CD8-positive, alpha-beta memory T cell (primary cell): ENCODE results near the gene IMP4. TPM values are rescaled to one million over a fixed set of nuclear protein-coding genes. Genes with fewer than 3 reads are reported as not detected.

ENCODE experiments used
- CTCF ChIA-PET: fragments of 350-600 bp; sonication (Branson Sonifier 250); formaldehyde crosslinking; loops from one replicate; lab custom pipeline; 2021; ENCODE audit warnings: antibody characterized with exemption; lab: Charles Lee
- POLR2A ChIA-PET: fragments of 350-600 bp; sonication (Branson Sonifier 250); formaldehyde crosslinking; loops from one replicate; lab custom pipeline; 2021; ENCODE audit warnings: antibody characterized with exemption; lab: Charles Lee
- DNase-seq, 5 donors: peaks; one replicate each; pipeline versions ENCODE4 v3.0.0 to v3.0.0-alpha.2; 2020 to 2022; ENCODE audit warnings: mixed read lengths in 1 of 5
- H3K27ac ChIP-seq: one replicate; pipeline ENCODE4 v1.7.0; 2013; ENCODE audit warnings: low read depth, mild to moderate bottlenecking, low read length, moderate library complexity
- H3K27me3 ChIP-seq: 2 replicates; pipeline ENCODE4 v1.7.0; 2013; ENCODE audit warnings: low read length, mild to moderate bottlenecking; ENCODE audit not compliant: insufficient read depth, poor library complexity, severe bottlenecking
- H3K36me3 ChIP-seq: 2 replicates; pipeline ENCODE4 v1.7.0; 2013; ENCODE audit warnings: mild to moderate bottlenecking, low read length, moderate library complexity; ENCODE audit not compliant: insufficient read depth
- H3K4me1 ChIP-seq: 2 replicates; pipeline ENCODE4 v1.7.0; 2013; ENCODE audit warnings: mild to moderate bottlenecking, low read length, moderate library complexity; ENCODE audit not compliant: insufficient read depth
- H3K4me3 ChIP-seq: 2 replicates; pipeline ENCODE4 v1.7.0; 2013; ENCODE audit warnings: mild to moderate bottlenecking, low read length
- H3K9me3 ChIP-seq: 2 replicates; pipeline ENCODE4 v1.7.0; 2013; ENCODE audit warnings: mild to moderate bottlenecking, low read length
- H3K27ac Mint-ChIP-seq, 8 donors: one replicate each; pipeline ENCODE4 v1.8.0; 2020 to 2021; ENCODE audit warnings: mixed read lengths in 8 of 8, mild to moderate bottlenecking in 6 of 8, inconsistent platforms in 3 of 8, moderate library complexity in 3 of 8
- H3K27me3 Mint-ChIP-seq, 2 donors: one replicate each; pipeline ENCODE4 v1.8.0; 2020 to 2021; ENCODE audit warnings: mixed read lengths in 2 of 2, mild to moderate bottlenecking in 1 of 2, moderate library complexity in 1 of 2
- H3K36me3 Mint-ChIP-seq, 3 donors: one replicate each; pipeline ENCODE4 v1.8.0; 2020 to 2021; ENCODE audit warnings: mixed read lengths in 3 of 3, inconsistent platforms in 1 of 3, mild to moderate bottlenecking in 1 of 3
- H3K4me1 Mint-ChIP-seq, 3 donors: one replicate each; pipeline ENCODE4 v1.8.0; 2020 to 2021; ENCODE audit warnings: mixed read lengths in 3 of 3, inconsistent platforms in 1 of 3, mild to moderate bottlenecking in 1 of 3
- H3K4me3 Mint-ChIP-seq, 7 donors: one replicate each; pipeline ENCODE4 v1.8.0; 2020 to 2021; ENCODE audit warnings: mixed read lengths in 7 of 7, mild to moderate bottlenecking in 6 of 7, moderate library complexity in 4 of 7, inconsistent platforms in 2 of 7
- H3K9me3 Mint-ChIP-seq, 5 donors: one replicate each; pipeline ENCODE4 v1.8.0; 2020 to 2022; ENCODE audit warnings: mixed read lengths in 5 of 5, mild to moderate bottlenecking in 3 of 5, moderate library complexity in 2 of 5, inconsistent platforms in 1 of 5
- polyA plus RNA-seq: library from polyadenylated mRNA; unstranded; fragments of 300-500 nt; fragmentation: Illumina TruSeq; gene quantifications from one replicate; pipeline ENCODE4 v1.2.3, GENCODE V29; 2021
- total RNA-seq, 2 experiments: library from RNA; stranded (reverse); gene quantifications; one replicate each; pipeline ENCODE4 v1.2.3, GENCODE V29; 2021

IMP4 gene
- total and polyA plus RNA-seq, 3 experiments from 2014 or later = 86.8 to 239 (median 227) TPM

DNA sequence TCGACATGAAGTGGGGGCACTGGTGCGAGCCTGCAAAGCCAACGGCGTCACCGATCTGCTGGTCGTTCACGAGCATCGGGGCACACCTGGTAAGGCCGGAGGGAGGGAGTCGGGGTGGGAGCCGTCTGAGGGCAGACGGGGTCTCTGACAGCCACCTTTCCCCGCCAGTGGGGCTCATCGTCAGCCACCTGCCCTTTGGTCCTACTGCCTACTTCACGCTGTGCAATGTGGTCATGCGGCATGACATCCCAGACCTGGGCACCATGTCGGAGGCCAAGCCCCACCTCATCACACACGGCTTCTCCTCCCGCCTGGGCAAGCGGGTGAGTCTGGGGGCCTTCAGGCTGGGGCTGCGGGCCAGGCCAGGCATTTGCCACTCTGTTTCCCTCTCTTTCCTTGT lies 2.9 kb downstream of the IMP4 start:
- no peak overlapping the region for H3K27ac ChIP-seq
- no peak overlapping the region for H3K27ac Mint-ChIP-seq
- ChIA-PET POLR2A (no interaction called here), CTCF (interaction anchor here (0.9 kb wide), 1 partner anchor 28 kb away, joined by 3 read pairs; no protein-coding TSS in a partner anchor)
- no peaks in the 10 kb centered on the region for H3K9me3 Mint-ChIP-seq
- no peaks in the 10 kb centered on the region for H3K9me3 ChIP-seq
- no peak overlapping the region for H3K4me3 ChIP-seq
- no peaks in the 10 kb centered on the region for H3K27me3 Mint-ChIP-seq
- peaks cover 9 to 70% (median 17%) of the 10 kb centered on the region in 3 donors for H3K36me3 Mint-ChIP-seq
- no peak for DNase-seq
- no peaks in the 10 kb centered on the region for H3K27me3 ChIP-seq
- H3K4me1 ChIP-seq = peaks cover 23% of the 10 kb centered on the region
- H3K4me1 Mint-ChIP-seq = peaks cover 29 to 45% (median 38%) of the 10 kb centered on the region in 3 donors
- H3K36me3 ChIP-seq = peaks cover 40% of the 10 kb centered on the region
- H3K4me3 Mint-ChIP-seq = peak overlapping the region in 1 of 7 donors; percentile 67

DNA sequence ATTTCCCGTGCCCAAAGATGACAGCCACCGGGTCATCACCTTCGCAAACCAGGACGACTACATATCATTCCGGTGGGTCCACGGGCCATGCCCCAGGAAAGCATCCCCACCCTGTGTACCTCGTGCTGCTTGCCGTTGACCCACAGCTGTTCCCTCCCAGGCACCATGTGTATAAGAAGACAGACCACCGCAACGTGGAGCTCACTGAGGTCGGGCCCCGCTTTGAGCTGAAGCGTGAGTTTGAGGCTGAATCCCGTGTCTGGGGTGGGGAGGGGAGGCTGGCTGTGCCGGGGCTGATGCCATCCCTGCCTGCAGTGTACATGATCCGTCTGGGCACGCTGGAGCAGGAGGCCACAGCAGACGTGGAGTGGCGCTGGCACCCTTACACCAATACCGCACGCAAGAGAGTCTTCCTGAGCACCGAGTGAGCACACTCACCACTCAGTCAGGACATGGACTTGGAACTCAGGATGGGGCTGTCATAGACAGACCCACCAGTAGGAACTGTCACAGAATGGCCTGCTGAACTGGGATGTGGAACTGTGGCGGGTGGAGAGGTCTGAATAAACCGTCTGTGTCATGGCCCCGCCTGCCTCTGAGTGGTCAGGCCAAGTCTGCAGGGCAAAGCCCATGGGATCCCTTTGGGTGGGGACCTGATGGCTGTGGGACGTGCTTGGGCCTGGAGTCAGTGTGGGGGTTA lies 3.5 kb downstream of the IMP4 start:
- peaks cover 9 to 66% (median 17%) of the 10 kb centered on the region in 3 donors for H3K36me3 Mint-ChIP-seq
- H3K27me3 ChIP-seq = no peaks in the 10 kb centered on the region
- no peaks in the 10 kb centered on the region for H3K9me3 ChIP-seq
- H3K4me3 ChIP-seq = no peak overlapping the region
- no peak overlapping the region for H3K27ac Mint-ChIP-seq
- H3K27ac ChIP-seq = no peak overlapping the region
- peak overlapping the region in 1 of 7 donors; percentile 67 for H3K4me3 Mint-ChIP-seq
- no peaks in the 10 kb centered on the region for H3K27me3 Mint-ChIP-seq
- H3K9me3 Mint-ChIP-seq = no peaks in the 10 kb centered on the region
- H3K4me1 ChIP-seq = peaks cover 17% of the 10 kb centered on the region
- CTCF ChIA-PET = interaction anchor here (1.1 to 1.8 kb wide), 2 partner anchors 10 to 27 kb away, joined by 3 to 4 read pairs; partner anchors contain the start of gene PTPN18
- DNase-seq = no peak
- peaks cover 40% of the 10 kb centered on the region for H3K36me3 ChIP-seq
- H3K4me1 Mint-ChIP-seq = peaks cover 26 to 40% (median 34%) of the 10 kb centered on the region in 3 donors
- POLR2A ChIA-PET = no interaction called here

DNA sequence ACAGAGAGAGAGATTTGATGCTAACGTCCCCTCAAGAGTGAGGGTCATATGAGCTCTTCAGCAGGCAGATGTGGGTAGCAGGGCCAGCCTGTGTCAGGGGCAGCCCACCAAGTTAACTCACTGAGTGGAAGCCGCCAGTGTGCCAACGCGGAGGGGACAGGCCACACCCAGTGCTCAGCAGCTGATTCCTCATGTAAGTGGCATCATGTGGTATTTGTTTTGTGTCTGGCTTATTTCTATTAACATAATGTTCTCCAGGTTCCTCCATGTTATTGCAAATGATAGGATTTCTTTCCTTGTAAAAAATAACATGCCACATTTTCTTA lies 4.0 kb downstream of the IMP4 start:
- CTCF ChIA-PET = interaction anchor here (1.1 to 1.8 kb wide), 2 partner anchors 9 to 26 kb away, joined by 3 to 4 read pairs; partner anchors contain the start of gene PTPN18
- Mint-ChIP-seq H3K36me3 (peaks cover 9 to 63% (median 17%) of the 10 kb centered on the region in 3 donors), H3K9me3 (no peaks in the 10 kb centered on the region), H3K27me3 (no peaks in the 10 kb centered on the region), H3K4me3 (peak overlapping the region in 1 of 7 donors; percentile 67), H3K4me1 (peaks cover 23 to 36% (median 30%) of the 10 kb centered on the region in 3 donors), H3K27ac (no peak overlapping the region)
- Histone ChIP-seq H3K4me3 (no peak overlapping the region), H3K27ac (no peak overlapping the region), H3K36me3 (peaks cover 40% of the 10 kb centered on the region), H3K9me3 (no peaks in the 10 kb centered on the region), H3K4me1 (peaks cover 14% of the 10 kb centered on the region), H3K27me3 (no peaks in the 10 kb centered on the region)
- no peak for DNase-seq
- POLR2A ChIA-PET = no interaction called here

DNA sequence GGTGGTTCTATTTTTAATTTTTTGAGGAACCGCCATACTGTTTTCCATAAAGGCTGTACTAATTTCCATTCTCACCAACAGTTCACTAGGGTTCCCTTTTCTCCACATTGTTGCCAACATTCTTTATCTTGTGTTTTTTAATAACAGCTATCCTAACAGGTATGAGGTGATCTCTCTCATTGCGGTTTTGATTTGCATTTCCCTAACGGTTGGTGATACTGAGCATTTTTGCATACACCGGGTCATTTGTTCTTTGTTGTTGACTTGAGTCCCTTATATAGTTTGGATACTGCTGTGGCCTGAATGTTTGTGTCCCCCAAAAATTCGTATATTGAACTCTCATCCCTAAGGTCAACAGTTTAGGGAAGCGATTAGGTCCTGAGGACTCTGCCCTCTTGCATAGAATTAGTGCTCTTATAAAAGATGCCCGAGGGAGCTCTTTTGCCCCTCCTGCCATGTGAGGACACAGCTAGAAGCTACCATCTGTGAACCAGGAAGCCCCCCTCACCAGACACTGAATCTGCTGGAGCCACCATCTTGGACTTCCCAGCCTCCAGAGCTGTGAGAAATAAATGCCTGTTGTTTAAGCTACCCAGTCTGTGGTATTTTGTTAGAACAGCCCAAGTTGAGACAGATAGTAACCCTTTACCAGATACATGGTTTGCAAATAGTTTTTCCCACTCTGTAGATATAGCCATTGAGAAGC lies 4.7 kb downstream of the IMP4 start:
- H3K9me3 ChIP-seq = no peaks in the 10 kb centered on the region
- Mint-ChIP-seq H3K9me3 (no peaks in the 10 kb centered on the region), H3K4me1 (peaks cover 20 to 32% (median 26%) of the 10 kb centered on the region in 3 donors), H3K36me3 (peaks cover 9 to 56% (median 17%) of the 10 kb centered on the region in 3 donors), H3K27ac (peak overlapping the region in 2 of 8 donors; percentile 13 to 51), H3K27me3 (no peaks in the 10 kb centered on the region), H3K4me3 (peak overlapping the region in 1 of 7 donors; percentile 67)
- POLR2A ChIA-PET = no interaction called here
- H3K27ac ChIP-seq = no peak overlapping the region
- peaks cover 40% of the 10 kb centered on the region for H3K36me3 ChIP-seq
- DNase-seq = no peak
- CTCF ChIA-PET = interaction anchor here (1.1 to 1.8 kb wide), 2 partner anchors 8 to 25 kb away, joined by 3 to 4 read pairs; partner anchors contain the start of gene PTPN18
- H3K4me3 ChIP-seq = no peak overlapping the region
- peaks cover 14% of the 10 kb centered on the region for H3K4me1 ChIP-seq
- no peaks in the 10 kb centered on the region for H3K27me3 ChIP-seq

DNA sequence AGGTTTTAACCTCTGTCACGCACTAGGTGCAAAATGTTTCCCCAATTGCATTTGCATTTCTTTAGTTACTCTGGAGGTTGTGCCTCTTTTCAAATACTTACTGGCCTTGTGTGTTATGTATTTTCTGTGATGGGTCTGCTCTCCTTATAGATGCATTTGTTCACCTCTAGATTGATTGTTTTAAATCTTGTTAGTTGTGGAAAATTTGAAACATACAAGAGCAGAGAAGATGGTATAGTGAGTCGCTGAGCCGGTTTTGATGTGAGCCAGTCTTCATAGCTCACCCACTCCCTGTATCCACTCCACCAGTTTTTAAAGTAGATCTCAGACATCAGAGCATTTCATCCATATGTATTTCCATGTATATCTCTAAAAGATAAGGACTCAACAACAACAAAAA lies 6.5 kb downstream of the IMP4 start:
- H3K9me3 ChIP-seq = no peaks in the 10 kb centered on the region
- H3K27me3 ChIP-seq = no peaks in the 10 kb centered on the region
- ChIA-PET CTCF (no interaction called here), POLR2A (no interaction called here)
- peaks cover 40% of the 10 kb centered on the region for H3K36me3 ChIP-seq
- H3K4me1 ChIP-seq = peaks cover 3% of the 10 kb centered on the region
- no peak overlapping the region for H3K27ac ChIP-seq
- no peak for DNase-seq
- Mint-ChIP-seq H3K27ac (no peak overlapping the region), H3K36me3 (peaks cover 9 to 47% (median 17%) of the 10 kb centered on the region in 3 donors), H3K9me3 (no peaks in the 10 kb centered on the region), H3K4me1 (peaks cover 12 to 24% (median 16%) of the 10 kb centered on the region in 3 donors), H3K27me3 (no peaks in the 10 kb centered on the region), H3K4me3 (peak overlapping the region in 1 of 7 donors; percentile 39)
- H3K4me3 ChIP-seq = no peak overlapping the region

DNA sequence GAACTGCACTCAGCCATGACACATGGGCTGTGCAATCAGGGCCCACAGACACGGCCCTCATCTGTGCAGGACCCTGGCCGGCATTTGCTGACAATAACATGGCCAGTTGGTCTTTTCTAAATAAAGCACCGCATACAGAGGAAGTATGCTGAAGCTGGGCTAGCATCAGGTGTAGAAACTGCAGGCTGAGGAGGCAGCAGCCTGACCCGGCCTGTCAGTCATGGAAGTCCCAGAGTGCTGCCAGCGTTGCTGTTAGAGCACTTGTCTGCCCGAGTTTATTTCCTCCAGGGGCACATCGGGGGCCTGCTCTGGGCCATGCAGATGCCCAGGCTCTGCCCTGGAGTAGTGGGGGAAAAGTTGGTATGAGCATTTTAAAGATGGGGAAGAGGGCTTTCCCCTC lies 9.0 kb downstream of the IMP4 start:
- H3K9me3 Mint-ChIP-seq = no peaks in the 10 kb centered on the region
- CTCF ChIA-PET = interaction anchor here (0.9 to 1.3 kb wide), 2 partner anchors 8 to 9 kb away, joined by 3 to 4 read pairs; partner anchors contain the start of gene IMP4
- POLR2A ChIA-PET = no interaction called here

DNA sequence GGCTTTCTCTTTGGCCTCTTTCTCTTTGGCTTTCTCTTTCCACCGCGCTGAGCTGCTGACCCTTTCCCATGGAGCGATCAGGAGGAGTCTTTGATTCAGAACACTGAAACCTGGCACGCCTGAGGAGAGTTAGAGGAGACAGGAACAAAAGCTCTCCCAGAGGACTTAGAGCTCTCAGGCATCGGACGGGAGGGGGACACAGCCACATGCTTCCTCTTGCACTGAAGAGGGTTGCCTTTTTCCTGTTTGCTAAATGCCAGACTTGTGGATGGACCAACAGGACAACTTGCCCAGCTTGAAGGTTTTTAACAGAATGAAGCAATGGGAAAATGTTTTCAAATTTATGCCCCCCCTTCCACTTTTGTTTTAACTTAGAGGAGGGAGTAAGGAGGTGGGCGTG lies 9.5 kb downstream of the IMP4 start:
- Mint-ChIP-seq H3K27me3 (no peaks in the 10 kb centered on the region), H3K4me1 (peaks cover 15 to 16% (median 15%) of the 10 kb centered on the region in 3 donors), H3K4me3 (no peak overlapping the region), H3K9me3 (no peaks in the 10 kb centered on the region), H3K36me3 (peaks cover 0 to 18% (median 5%) of the 10 kb centered on the region in 3 donors), H3K27ac (peak overlapping the region in 1 of 8 donors; percentile 26)
- Histone ChIP-seq H3K27me3 (no peaks in the 10 kb centered on the region), H3K36me3 (peaks cover 11% of the 10 kb centered on the region), H3K4me1 (peaks cover 5% of the 10 kb centered on the region), H3K4me3 (no peak overlapping the region), H3K27ac (no peak overlapping the region), H3K9me3 (no peaks in the 10 kb centered on the region)
- DNase-seq = no peak
- POLR2A ChIA-PET = no interaction called here
- CTCF ChIA-PET = interaction anchor here (0.9 to 1.3 kb wide), 2 partner anchors 8 to 10 kb away, joined by 3 to 4 read pairs; partner anchors contain the start of gene IMP4

More for the DNA sequence above, 9.0 kb downstream of the IMP4 start:
- DNase-seq = no peak
- H3K4me1 Mint-ChIP-seq = peaks cover 13 to 21% (median 17%) of the 10 kb centered on the region in 3 donors
- peaks cover 3% of the 10 kb centered on the region for H3K4me1 ChIP-seq
- H3K27ac Mint-ChIP-seq = peak overlapping the region in 2 of 8 donors; percentile 12 to 62
- no peak overlapping the region for H3K27ac ChIP-seq
- H3K27me3 ChIP-seq = no peaks in the 10 kb centered on the region
- no peaks in the 10 kb centered on the region for H3K9me3 ChIP-seq
- H3K36me3 ChIP-seq = peaks cover 16% of the 10 kb centered on the region
- peak overlapping the region in 2 of 7 donors; percentile 52 to 54 for H3K4me3 Mint-ChIP-seq
- no peak overlapping the region for H3K4me3 ChIP-seq
- peaks cover 0 to 24% (median 9%) of the 10 kb centered on the region in 3 donors for H3K36me3 Mint-ChIP-seq
- no peaks in the 10 kb centered on the region for H3K27me3 Mint-ChIP-seq
